ENCODE measurements around the gene MEF2B.

DNA sequence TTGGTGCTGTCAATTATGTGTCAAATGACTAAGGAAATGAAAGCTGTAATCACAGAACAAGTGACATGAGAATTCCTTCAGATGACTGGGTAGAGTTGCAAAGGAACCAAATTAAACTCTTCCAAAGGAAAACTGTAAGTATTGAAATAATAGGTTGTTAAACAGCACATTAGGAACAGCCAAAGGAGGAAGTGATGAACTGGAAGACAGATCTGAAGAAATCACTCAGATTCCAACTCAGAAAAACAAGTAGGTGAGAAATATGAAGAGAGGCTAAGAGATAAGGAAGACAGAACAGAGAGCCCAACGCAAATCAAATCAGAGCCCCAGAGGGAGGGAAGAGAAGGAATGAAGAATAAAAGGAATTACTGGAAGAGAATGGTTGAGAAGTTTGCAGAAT lies 47.2 kb downstream of the MEF2B start:
- TF ChIP-seq, protein P1, sequence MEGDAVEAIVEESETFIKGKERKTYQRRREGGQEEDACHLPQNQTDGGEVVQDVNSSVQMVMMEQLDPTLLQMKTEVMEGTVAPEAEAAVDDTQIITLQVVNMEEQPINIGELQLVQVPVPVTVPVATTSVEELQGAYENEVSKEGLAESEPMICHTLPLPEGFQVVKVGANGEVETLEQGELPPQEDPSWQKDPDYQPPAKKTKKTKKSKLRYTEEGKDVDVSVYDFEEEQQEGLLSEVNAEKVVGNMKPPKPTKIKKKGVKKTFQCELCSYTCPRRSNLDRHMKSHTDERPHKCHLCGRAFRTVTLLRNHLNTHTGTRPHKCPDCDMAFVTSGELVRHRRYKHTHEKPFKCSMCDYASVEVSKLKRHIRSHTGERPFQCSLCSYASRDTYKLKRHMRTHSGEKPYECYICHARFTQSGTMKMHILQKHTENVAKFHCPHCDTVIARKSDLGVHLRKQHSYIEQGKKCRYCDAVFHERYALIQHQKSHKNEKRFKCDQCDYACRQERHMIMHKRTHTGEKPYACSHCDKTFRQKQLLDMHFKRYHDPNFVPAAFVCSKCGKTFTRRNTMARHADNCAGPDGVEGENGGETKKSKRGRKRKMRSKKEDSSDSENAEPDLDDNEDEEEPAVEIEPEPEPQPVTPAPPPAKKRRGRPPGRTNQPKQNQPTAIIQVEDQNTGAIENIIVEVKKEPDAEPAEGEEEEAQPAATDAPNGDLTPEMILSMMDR (tag by site-specific recombination; IDR thresholded peaks at IDR 0.05), result no peak
- TF ChIP-seq, protein P2, sequence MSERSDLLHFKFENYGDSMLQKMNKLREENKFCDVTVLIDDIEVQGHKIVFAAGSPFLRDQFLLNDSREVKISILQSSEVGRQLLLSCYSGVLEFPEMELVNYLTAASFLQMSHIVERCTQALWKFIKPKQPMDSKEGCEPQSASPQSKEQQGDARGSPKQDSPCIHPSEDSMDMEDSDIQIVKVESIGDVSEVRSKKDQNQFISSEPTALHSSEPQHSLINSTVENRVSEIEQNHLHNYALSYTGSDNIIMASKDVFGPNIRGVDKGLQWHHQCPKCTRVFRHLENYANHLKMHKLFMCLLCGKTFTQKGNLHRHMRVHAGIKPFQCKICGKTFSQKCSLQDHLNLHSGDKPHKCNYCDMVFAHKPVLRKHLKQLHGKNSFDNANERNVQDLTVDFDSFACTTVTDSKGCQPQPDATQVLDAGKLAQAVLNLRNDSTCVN (tag by site-specific recombination; optimal IDR thresholded peaks at IDR 0.05), result no peak
- TF ChIP-seq ZNF138 (tag by site-specific recombination; IDR thresholded peaks at IDR 0.05; ENCODE audit: borderline replicate concordance) (no peak), SETDB1 (IDR thresholded peaks at IDR 0.05; ENCODE audit: insufficient read length, low read length) (no peak), ZNF341 (tag by site-specific recombination; IDR thresholded peaks at IDR 0.05; ENCODE audit: low read depth) (no peak), ZNF146 (tag by site-specific recombination; IDR thresholded peaks at IDR 0.05) (no peak), ZNF473 (tag by site-specific recombination; IDR thresholded peaks at IDR 0.05) (no peak), ZBTB8A (tag by site-specific recombination; IDR thresholded peaks at IDR 0.05) (no peak), ZNF792 (tag by site-specific recombination; IDR thresholded peaks at IDR 0.05) (no peak)
- TF ChIP-seq, protein P3, sequence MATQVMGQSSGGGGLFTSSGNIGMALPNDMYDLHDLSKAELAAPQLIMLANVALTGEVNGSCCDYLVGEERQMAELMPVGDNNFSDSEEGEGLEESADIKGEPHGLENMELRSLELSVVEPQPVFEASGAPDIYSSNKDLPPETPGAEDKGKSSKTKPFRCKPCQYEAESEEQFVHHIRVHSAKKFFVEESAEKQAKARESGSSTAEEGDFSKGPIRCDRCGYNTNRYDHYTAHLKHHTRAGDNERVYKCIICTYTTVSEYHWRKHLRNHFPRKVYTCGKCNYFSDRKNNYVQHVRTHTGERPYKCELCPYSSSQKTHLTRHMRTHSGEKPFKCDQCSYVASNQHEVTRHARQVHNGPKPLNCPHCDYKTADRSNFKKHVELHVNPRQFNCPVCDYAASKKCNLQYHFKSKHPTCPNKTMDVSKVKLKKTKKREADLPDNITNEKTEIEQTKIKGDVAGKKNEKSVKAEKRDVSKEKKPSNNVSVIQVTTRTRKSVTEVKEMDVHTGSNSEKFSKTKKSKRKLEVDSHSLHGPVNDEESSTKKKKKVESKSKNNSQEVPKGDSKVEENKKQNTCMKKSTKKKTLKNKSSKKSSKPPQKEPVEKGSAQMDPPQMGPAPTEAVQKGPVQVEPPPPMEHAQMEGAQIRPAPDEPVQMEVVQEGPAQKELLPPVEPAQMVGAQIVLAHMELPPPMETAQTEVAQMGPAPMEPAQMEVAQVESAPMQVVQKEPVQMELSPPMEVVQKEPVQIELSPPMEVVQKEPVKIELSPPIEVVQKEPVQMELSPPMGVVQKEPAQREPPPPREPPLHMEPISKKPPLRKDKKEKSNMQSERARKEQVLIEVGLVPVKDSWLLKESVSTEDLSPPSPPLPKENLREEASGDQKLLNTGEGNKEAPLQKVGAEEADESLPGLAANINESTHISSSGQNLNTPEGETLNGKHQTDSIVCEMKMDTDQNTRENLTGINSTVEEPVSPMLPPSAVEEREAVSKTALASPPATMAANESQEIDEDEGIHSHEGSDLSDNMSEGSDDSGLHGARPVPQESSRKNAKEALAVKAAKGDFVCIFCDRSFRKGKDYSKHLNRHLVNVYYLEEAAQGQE (tag by site-specific recombination; IDR thresholded peaks at IDR 0.05), result no peak
- TF ChIP-seq, protein P4, sequence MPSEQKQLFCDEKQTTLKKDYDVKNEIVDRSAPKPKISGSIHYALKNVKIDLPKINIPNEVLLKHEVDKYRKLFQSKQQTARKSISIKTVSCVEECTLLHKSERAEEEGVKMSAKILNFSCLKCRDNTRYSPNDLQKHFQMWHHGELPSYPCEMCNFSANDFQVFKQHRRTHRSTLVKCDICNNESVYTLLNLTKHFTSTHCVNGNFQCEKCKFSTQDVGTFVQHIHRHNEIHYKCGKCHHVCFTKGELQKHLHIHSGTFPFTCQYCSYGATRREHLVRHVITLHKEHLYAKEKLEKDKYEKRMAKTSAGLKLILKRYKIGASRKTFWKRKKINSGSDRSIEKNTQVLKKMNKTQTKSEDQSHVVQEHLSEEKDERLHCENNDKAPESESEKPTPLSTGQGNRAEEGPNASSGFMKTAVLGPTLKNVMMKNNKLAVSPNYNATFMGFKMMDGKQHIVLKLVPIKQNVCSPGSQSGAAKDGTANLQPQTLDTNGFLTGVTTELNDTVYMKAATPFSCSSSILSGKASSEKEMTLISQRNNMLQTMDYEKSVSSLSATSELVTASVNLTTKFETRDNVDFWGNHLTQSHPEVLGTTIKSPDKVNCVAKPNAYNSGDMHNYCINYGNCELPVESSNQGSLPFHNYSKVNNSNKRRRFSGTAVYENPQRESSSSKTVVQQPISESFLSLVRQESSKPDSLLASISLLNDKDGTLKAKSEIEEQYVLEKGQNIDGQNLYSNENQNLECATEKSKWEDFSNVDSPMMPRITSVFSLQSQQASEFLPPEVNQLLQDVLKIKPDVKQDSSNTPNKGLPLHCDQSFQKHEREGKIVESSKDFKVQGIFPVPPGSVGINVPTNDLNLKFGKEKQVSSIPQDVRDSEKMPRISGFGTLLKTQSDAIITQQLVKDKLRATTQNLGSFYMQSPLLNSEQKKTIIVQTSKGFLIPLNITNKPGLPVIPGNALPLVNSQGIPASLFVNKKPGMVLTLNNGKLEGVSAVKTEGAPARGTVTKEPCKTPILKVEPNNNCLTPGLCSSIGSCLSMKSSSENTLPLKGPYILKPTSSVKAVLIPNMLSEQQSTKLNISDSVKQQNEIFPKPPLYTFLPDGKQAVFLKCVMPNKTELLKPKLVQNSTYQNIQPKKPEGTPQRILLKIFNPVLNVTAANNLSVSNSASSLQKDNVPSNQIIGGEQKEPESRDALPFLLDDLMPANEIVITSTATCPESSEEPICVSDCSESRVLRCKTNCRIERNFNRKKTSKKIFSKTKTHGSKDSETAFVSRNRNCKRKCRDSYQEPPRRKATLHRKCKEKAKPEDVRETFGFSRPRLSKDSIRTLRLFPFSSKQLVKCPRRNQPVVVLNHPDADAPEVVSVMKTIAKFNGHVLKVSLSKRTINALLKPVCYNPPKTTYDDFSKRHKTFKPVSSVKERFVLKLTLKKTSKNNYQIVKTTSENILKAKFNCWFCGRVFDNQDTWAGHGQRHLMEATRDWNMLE (tag by site-specific recombination; conservative IDR thresholded peaks at IDR 0.05; ENCODE audit: low read depth), result no peak

Measured in HEK293 (cell line).